Cortex of kidney (tissue), 1 donor: ENCODE measurements around the gene OPN1LW.
"Not testable (repeated sequence)": the region's sequence is repeated elsewhere in the genome, so short reads cannot be mapped to it uniquely, and the experiment has no call there.

Source experiments
- DNase-seq: peaks from one replicate; lab custom pipeline; 2025; lab: John Stamatoyannopoulos, UW

Gene OPN1LW

DNA sequence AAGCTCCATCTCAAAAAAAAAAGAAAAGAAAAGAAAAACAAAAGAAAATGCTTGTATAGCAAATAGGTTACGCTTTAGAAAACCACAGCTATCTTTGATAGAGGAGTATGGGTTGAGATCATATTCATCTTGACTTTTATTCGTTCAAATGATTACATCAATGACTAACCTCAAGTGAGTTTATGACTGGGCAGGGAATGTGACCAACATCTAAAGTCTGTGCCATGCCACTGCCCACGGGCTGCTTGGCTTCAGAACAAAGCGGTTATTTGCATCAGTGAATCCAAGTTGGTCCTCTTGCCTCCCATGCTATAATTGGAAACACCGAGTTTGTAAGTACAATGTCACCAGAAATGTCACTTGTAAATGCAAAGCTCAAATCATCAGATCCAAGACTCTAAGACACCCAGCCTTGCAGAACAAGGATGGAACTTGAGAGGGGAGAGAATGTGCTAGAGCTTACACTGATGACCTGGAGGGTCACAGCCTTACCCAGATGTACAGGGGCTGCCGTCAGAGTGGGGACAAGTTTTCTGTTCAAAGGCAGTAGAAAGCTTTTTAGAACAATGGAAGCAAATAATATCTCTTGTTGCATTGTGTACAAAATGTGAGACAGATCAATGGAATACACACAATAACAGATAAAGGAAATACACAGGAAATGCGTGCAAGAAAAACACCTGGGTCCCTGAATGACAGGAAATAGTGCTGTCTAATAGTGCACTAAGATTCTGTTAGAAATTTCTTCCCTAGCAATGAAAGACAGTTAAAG is 8.4 kb upstream of the OPN1LW start:
- DNase-seq: no peak

DNA sequence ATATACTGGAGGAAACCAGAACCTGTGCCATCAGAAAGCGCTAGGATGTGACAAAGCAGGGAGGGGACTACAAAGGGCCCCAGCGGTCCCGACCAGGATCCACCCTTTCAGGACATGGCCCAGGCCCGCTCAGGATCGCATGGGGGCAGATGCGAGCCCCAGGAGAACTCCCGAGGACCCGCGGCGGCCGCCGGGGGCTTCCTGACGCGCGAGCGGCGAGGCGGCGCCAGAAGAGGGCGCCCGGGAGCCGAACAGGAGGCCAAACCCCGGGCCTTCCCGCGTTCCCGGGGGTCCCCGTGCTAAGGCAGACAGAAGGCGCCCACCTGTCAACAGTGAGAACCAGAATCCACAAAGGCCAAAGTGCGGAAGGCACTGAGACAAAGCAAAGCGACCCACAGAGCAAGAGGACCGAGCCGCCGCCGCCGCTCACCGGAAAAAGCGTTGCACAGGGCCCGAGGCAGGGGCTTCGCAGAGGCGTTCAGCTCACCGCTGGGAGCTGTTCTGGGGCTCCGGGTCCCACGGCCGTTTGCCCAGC is 7.3 kb upstream of the OPN1LW start:
- DNase-seq: no peak

DNA sequence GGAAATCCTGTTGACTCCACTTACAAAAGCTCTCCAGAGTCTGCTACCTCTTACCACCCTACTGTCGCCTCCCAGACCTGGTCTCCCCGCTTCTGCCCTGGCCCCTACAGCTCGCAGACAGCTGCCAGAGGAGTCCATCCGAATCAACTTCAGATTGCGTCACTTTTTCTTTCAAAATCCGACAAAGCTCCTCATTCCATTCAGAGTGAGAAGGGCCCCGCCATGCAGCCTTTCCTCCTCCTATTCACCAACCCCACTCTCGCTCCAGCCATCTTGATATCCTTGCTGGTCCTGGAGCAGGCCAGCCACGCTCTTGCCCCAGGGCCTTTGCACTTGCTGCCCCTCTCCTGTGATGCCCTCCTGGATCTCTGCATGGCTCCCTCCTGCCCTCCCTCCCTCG is 5.2 kb upstream of the OPN1LW start:
- DNase-seq: no peak

DNA sequence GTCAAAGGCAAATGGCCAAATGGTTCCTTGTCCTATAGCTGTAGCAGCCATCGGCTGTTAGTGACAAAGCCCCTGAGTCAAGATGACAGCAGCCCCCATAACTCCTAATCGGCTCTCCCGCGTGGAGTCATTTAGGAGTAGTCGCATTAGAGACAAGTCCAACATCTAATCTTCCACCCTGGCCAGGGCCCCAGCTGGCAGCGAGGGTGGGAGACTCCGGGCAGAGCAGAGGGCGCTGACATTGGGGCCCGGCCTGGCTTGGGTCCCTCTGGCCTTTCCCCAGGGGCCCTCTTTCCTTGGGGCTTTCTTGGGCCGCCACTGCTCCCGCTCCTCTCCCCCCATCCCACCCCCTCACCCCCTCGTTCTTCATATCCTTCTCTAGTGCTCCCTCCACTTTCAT is 3.8 kb upstream of the OPN1LW start:
- DNase-seq: no peak

DNA sequence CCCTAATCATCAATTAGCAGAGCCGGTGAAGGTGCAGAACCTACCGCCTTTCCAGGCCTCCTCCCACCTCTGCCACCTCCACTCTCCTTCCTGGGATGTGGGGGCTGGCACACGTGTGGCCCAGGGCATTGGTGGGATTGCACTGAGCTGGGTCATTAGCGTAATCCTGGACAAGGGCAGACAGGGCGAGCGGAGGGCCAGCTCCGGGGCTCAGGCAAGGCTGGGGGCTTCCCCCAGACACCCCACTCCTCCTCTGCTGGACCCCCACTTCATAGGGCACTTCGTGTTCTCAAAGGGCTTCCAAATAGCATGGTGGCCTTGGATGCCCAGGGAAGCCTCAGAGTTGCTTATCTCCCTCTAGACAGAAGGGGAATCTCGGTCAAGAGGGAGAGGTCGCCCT is 3.3 kb upstream of the OPN1LW start:
- no peak for DNase-seq

DNA sequence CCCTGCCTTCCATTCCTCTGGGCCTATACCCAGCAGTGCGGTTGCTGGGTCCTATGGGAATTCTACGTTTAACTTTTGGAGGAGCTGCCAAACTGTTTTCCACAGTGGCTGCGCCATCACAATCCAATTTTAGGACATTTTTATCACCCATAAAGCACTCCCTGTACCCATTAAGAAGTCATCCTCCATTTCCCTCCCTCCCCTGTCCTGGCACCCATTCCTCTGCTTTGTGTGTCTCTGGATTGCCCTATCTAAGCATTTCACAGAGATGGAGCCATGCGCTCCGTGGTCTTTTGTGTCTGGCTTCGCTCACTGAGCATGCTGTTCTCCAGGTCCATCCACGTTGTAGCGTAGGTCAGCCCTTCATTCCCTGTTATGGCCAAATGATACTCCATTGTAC is 1.7 kb upstream of the OPN1LW start:
- DNase-seq: no peak

DNA sequence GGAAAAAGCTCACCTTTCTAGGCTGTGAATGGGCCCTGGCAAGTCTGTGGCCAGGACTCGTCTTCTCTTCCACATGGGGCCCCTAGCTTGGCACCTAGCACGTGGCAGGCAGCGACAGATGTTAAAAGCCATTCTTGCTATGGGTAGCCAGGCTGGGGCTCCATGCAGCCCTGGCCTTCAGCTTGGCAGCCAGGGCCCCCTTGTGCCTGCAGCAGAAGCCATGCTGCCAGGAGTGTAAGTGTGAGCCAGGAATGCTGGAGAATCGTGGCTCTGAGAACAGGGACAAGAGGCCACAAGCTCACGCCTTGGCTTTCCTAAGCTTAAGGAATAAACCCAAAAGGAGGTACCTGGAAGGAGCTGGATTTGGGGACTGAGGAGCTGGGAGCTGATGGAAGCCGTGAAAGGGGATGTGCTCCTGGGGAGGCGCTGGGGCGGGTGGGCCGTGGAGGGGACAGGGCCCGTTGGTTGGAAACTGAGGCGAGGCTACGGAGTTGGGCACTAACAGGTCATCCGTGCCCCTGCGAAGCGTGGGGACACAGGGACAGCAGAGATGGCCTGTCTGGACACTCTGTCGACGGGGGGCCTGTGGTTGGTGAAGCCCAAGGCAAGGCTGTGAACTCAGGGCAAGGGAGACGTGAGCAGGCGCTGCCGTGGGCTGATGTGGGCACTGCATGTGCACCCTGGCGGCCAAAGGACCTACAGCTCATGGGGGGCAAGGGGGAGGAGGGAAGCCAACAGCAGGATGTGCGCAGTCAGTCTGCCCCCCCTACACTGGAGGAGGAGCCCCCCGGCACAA is 895 bp upstream of the OPN1LW start:
- no peak for DNase-seq

DNA sequence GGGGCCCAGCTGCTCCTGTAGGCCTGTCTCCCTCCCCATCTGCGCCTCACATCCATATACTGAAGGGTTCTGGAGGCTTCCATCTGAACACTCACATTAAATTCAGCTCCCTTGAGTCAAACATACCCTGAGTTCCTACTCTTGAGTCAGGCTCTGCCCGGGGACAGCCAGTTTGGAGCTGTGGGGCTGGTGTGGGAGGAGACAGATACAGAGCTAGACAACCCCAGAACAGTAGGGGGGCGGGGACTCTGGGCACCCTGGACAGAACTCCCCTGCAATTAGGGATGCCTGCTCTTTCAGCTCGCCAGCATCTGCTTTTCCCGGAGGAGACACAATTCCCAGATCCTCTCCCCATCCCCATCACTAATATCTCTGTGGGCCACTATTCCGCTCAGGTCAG is 7.0 kb downstream of the OPN1LW start:
- not testable (repeated sequence) for DNase-seq

DNA sequence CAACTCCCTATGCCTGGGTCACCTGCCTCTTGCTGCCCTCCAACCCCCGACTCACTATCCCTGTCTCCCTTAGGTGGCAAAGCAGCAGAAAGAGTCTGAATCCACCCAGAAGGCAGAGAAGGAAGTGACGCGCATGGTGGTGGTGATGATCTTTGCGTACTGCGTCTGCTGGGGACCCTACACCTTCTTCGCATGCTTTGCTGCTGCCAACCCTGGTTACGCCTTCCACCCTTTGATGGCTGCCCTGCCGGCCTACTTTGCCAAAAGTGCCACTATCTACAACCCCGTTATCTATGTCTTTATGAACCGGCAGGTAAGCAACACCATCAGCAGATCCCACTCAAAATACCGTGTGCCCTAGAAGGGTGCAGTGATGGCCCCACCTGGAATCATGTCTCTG is 12.2 kb downstream of the OPN1LW start:
- not testable (repeated sequence) for DNase-seq

DNA sequence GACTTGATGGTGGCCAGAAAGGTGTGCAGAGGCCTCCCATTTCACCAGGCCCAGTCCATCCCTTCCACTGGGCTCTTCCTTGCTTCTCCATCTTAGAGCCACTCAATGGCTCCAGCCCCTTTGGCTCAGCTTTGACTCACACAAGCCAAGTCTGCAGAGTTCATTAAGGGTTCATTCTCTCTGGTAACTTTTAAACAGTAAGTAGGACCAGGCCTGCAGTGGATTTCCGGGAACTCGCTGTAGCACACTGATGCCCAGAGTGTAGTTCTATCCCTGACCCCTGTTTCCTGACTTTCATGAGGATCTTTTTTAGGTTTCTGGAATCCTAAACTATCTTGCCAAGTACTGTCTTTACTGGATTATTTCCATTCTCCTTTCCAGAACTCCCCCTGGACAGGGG is 13.2 kb downstream of the OPN1LW start:
- not testable (repeated sequence) for DNase-seq

DNA sequence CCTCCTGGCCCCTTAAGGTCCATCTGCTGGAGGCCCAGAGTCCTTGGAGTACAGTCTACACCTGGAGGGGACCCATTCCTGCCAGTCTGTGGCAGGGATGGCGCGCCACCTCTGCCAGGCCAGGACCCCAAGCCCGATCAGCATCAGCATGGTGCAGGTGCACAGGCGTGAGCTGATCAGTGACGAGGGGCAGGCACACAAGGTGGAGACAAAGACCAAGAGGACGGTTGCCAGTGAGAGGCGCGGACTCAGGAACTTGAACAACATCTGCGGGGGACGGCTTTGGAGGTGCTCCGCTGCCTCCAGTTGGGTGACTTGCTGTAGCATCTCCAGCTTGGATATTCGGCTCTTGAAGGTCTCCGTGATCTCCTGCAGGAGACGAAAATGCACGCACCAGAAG is 15.3 kb downstream of the OPN1LW start:
- DNase-seq: not testable (repeated sequence)

DNA sequence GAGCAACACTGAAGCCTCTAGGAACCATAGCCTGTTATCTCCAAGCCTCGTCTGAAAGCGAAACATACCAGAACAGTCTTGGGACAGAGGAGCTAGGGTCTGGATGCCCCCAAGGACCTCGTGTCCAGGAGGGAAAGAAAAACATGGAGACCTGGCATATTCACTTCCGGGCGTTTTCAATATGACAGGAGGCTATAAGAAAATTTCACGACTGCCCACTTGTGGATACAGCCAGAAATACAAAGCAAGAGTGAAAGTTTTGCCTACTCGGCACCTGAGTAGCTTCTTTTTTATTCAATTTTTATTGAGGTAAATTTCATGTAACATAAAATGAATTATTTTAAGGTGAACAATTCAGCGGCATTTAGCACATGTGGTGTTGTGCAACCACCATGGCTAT is 20.9 kb downstream of the OPN1LW start:
- DNase-seq: not testable (repeated sequence)

DNA sequence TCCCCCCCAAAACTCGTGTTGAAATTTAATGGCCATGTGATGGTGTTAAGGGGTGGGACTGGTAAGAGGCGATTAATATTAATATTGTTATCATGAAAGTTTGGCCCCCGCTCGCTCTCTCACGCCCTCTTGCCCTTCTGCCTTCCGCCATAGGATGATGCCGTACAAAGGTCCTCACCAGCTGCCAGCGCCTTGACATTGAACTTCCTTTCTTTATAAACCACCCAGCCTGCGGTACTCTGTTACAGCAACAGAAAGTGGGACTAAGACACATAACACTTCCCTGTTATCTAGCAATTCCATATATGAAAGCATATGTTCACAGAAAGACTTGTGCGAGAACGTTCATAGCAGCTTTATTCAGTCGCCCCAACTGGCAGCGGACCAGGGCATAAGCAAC is 24.3 kb downstream of the OPN1LW start:
- not testable (repeated sequence) for DNase-seq

DNA sequence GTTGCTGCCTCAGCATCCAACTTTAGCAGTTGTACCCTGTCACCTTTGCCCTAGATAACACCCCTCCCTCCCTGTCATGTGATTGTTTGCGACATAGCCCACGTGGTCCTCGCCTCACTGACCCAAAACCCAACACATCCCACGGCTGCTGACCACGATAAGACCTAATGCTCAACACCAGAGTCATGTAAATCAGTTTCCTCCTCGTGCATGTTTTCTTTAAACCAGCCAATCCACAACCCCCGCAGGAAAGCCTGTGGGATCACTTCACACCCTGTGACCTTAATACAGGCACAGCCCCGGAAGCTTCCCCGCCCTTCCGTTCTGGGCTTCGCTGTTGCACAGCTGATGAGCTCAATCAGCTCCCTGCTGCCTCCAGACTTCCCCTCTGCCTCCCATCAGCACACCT is 28.5 kb downstream of the OPN1LW start:
- DNase-seq: not testable (repeated sequence)

DNA sequence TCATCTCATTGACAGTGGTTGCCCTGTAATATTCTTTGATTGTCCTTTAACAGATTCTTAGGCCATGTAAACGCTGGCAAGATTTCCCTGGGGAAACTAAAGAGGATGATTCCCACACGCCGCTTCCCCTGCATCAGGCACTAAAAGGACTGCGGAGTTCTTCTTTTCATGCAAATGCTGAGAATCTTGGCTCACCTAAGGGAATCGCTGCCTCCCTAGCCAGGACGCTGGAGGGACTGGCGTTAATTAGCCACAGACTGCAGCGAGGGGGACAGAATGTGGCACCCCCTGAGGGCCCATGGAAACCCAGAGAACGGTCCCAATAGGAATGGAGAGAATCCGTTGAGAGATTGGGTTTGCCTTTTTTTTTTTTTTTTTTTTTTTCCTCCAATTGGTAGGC is 30.3 kb downstream of the OPN1LW start:
- DNase-seq: not testable (repeated sequence)

DNA sequence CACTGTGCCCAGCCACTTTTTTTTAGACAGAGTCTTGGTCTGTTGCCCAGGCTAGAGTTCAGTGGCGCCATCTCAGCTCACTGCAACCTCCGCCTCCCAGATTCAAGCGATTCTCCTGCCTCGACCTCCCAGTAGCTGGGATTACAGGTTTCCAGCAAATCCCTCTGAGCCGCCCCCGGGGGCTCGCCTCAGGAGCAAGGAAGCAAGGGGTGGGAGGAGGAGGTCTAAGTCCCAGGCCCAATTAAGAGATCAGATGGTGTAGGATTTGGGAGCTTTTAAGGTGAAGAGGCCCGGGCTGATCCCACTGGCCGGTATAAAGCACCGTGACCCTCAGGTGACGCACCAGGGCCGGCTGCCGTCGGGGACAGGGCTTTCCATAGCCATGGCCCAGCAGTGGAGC is 38.3 kb downstream of the OPN1LW start, which contains the start of gene OPN1MW:
Gene OPN1MW (plus strand): TSS at position 301 of the 400 bp plus-strand sequence. CDS start 82 bp downstream, at position 383.
- not testable (repeated sequence) for DNase-seq

DNA sequence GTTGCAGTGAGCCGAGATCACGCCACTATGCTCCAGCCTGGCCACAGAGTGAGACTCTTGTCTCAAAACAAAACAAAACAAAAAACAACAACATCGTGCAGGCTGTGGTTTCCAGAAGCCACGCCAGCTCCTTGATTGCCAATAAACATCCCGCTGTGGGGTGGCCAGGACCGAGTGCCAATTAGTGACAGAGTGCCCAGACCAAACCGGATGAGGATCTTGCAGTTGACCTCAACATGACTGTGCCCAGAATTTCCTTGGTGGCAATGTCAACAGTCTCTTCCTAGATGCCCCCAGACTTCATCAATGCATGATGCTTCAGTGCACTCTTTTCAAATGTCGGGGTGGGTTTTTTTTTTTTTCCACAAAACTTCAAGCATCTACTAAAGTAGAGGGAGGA is 39.8 kb downstream of the OPN1LW start:
- DNase-seq: not testable (repeated sequence)

DNA sequence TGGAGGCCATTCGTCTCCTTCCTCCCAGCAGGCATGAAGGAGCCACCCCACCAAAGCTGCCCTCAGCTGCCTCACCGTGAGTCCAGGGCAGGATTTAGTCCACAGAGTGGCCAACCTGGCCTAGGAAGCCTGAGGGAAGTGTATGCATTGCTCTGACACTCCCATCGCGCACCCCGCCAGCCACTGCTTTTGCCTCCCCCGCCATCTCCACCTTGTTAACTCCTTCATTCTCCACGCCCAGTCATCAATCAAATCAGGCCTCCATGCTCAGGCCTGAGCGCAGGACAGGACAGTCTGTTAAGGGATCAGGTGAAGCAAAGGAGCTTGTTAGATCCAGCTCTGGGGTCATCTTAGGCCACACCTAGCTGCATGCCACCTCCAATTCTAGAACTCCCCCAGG is 48.8 kb downstream of the OPN1LW start:
- not testable (repeated sequence) for DNase-seq

DNA sequence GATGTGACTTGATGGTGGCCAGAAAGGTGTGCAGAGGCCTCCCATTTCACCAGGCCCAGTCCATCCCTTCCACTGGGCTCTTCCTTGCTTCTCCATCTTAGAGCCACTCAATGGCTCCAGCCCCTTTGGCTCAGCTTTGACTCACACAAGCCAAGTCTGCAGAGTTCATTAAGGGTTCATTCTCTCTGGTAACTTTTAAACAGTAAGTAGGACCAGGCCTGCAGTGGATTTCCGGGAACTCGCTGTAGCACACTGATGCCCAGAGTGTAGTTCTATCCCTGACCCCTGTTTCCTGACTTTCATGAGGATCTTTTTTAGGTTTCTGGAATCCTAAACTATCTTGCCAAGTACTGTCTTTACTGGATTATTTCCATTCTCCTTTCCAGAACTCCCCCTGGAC is 50.3 kb downstream of the OPN1LW start:
- not testable (repeated sequence) for DNase-seq

DNA sequence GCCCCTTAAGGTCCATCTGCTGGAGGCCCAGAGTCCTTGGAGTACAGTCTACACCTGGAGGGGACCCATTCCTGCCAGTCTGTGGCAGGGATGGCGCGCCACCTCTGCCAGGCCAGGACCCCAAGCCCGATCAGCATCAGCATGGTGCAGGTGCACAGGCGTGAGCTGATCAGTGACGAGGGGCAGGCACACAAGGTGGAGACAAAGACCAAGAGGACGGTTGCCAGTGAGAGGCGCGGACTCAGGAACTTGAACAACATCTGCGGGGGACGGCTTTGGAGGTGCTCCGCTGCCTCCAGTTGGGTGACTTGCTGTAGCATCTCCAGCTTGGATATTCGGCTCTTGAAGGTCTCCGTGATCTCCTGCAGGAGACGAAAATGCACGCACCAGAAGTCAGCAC is 52.4 kb downstream of the OPN1LW start:
- not testable (repeated sequence) for DNase-seq
